Stomach (tissue), 4 donors: ENCODE data around the gene VWA8.

Experiments used
- EP300 ChIP-seq: sonication (generic); formaldehyde crosslinking; IDR thresholded peaks from one replicate; pipeline ENCODE4 v1.6.1; 2017; ENCODE audit warnings: antibody characterized with exemption
- POLR2A ChIP-seq, 4 donors: fragments of 450-650 bp; IDR thresholded peaks; one replicate each; pipeline ENCODE4 v1.6.1; 2016; ENCODE audit warnings: antibody characterized with exemption in 4 of 4, control low read depth in 2 of 4, mild to moderate bottlenecking in 1 of 4, moderate library complexity in 1 of 4

DNA sequence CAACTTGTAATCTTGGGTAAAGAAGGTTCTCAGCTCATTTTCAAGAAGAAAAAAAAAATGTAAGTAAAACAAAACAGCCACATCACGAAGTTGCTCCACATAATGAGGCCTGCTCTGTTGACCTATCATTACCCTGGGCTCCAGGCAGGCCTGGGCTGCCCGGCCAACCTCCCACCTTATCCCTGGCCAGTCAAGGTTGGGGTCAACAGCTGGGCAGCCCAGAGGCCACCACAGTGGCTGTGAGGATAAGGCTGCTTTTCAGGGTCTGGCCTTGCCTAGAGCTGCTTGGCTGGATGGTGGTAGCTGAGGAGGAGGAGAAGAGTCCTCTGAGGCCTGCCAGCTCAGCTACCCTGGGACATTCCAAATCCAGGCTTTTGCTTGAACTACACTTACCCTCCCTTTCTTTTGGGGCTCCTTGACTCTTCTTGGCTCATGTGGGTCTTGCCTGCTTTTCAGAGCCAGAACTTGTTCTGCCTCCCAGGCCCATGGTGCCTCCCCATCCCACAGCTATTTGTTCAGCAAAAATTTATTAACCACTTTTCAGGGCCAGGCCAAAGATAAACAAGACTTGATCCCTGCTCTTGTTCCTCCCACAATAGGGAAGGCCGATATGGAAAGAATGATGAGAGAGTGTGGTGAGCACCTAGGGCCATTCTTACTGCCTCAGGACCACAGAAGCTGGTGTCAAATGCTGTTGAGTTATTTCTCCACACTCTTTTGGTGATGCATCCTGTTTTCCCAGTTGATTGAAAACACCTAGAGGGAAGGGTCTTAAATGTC lies 401.9 kb downstream of the VWA8 start:
- TF ChIP-seq POLR2A (IDR thresholded peaks at IDR 0.05) (no peak), EP300 (no peak)
